GM19468 (cell line): ENCODE measurements around the gene CARS1.

Experiments used
- ATAC-seq: cut with Tn5 transposase; IDR thresholded peaks from one replicate; pipeline ENCODE4 v1.9.1; 2021; ENCODE audit warnings: mild to moderate bottlenecking, moderate library complexity, moderate number of reproducible peaks; ENCODE audit not compliant: unreplicated experiment; ENCODE audit errors: extremely low read depth

CARS1 gene

DNA sequence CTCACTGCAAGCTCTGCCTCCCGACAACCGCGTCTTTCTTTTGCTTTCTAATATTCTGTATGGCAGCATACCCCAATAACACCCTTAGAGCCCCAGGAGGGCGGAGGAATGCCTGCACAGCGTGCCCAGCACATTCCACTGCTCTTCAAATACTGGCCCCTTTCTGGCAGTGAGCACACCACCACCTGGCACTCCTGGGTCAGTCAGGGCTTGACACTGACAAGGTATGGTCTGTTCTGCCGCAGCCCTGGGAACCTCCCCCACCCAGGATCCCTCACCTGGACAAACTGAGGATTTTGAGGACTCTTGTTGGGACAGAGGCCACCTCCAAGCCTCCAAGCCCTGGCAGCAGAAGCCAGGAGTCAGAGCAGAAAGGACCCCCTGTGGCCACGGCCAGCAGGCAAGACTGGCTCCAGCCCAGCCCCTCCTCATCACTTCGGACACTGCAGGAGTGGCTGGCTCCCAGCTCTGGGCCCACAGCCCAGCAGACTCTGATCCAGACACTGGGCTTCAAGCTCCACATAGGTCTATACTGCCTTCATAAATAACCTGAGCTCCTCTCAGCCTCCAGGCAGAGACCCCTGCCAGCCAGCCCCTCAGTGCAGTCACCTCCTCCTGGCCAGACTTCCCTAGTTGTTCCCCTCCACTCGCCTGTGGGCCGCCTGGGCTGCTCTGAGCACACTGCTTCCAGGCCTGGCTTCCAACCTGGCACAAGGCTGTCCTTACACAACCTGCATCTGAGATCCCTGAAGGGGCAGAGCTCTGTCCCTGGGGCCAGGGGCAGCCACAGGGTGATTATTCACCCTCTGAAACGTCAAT, 14.5 kb downstream of the CARS1 start:
- ATAC-seq: no peak

- ATAC-seq: no peak
Measured at GRCh38 chr11:3041699-3042441, 15.4 kb downstream of the CARS1 start.

DNA sequence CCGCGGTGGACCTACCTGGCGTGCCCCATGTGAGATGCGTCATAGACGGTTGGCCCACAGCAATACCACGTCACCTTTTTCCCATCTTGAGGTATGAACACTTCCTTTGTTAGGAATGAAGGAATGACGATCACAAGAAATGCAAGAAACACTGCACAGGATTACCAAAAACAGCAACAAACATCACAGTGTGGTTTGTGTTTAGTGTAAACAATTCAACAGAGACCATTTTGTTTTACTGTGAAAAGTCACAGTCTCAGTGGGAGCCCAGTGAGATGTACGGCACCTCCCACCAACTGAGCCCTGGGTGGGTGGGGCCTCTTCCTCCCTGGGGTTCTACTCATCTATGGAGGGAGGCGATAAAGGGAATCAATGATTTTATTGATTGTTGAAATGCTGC, 16.3 kb downstream of the CARS1 start:
- ATAC-seq: no peak

DNA sequence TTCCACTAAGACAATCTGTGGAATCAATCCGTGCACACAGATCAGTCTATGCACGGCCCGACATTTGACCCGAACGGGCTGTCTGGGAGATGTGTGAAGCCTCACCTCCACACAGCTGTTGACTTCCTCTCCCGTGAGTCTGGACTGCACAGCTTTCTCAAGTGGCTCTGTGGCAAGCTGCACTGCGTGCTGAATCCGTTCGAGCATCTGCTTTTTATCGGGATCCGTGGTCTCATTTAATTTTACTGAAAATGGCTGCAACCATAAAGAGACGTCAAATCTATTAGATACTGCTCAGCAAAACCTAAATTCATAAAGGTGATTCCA, 19.3 kb downstream of the CARS1 start:
- no peak for ATAC-seq

GRCh38 chr11:3037040-3037944, 19.9 kb downstream of the CARS1 start:
- ATAC-seq: no peak

DNA sequence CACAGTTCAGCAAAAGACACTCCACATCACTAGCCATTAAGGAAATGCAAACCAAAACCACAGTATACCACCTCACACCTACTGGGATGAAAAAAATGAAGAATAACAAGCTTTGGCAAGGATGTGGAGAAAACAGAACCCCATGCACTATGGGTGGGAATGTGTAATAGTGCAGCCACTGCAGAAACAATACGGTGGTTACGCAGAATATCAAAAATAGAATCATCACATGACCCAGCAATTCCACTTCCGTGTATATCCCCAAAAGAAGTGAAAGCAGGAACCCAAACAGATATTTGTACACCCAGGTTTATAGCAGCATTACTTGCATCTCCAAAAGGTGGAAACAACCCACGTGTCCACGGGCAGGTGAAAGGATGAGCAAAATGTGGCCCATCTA, 20.8 kb downstream of the CARS1 start:
- no peak for ATAC-seq

DNA sequence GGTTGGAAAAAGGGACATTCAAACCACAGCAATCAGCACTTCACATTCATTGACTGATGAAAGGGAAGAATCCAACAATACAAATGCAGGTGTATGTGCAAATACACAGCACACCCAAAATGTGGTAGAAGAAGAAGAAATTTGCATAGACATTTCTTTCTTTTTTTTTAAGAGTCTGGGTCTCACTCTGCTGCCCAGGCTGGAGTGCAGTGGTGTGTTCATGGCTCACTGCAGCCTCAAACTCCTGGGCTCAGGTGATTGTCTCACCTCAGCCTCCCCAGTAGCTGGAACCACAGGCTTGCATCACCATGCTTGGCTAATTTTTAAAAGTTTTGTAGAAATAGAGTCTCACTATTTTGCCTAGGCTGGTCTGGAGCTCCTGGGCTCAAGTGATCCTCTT, 21.9 kb downstream of the CARS1 start:
- ATAC-seq: no peak

DNA sequence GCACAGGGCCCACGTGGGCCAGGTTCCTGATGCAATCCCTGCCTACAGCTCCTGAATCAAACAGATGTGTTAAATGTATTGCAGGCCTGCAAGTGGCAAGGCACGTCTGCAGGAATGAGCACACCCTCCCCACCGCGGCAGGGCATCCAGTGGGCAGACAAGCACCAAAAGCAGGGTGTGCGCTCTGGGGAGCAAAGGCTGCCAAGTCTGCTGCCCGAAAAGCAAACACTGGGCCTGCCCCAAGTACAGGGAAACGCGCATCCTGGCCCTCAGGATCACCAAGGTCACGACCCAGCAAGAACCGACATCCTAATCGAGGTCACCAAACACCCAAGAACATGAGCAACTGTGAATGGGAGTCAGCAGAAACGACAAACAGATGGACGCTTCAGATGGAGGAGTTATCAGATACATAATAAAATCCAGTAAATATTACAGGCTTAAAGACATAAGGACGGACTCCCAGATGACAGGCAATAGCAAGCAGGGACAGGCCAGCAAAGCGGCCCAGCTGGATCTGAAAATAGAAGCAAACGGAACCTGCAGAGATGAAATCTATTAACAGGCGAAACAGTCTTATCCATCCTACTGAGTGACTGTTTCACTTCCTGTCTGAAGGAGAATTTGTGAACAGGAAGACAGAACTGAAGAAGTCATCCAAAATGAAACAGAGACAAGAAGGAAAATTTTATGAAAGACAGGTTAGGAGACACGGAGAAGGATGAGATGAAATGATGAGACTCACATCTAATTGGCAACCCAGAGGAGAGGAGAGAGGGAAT, 26.7 kb downstream of the CARS1 start:
- no peak for ATAC-seq

GRCh38 chr11:3028813-3029212, 28.4 kb downstream of the CARS1 start:
- ATAC-seq: no peak

GRCh38 chr11:3026803-3027202, 30.4 kb downstream of the CARS1 start:
- no peak for ATAC-seq

DNA sequence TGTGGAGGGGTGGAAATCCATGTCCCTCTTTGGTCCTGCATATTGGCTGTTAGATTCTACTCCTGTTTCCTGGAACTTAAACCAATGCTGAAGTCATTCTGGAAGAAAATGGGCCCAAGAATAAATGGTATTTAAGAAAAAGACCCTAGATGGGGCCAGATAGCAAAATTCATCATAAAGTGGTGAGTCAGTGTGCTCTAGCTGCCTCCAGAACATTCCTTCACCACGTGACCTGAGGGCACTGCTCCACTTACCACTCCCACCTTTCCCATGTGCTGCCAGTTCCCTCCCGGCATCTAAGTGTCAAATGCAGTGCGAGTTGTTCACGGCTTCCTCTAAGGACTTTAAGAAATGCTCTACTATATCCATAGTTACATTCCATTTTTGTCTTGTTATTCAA, 34.2 kb downstream of the CARS1 start:
- no peak for ATAC-seq

DNA sequence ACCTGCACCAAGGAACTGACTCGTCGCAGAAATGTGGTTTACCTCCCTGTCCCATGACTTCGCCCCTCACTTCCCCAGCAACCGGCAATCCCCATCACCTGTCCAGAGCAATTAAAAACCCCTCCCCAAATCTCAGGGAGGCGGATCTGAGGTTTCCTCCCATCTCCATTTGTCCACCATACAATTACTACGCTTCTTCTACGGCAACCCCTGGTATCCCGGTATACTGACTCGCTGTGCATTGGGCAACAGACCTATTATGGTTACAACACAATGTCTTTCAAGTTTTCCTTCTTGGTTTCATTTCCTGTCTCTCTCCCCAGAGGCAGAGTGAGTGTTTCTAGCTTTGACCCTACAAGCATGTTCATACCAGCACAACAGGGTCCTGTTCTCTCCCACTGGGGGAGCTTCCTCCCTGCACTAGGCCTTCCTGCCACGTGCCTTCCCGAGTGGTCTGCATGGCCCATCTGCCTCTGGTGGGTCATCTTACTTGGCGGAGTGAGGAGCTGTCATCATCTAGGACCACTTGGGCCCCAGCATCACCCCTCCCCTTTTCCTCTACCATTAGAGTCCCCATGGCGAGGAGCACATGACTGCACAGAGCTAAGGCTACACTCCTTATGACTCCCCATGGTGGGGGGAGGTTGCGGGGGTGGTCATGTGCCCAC, 34.8 kb downstream of the CARS1 start:
- ATAC-seq: no peak

DNA sequence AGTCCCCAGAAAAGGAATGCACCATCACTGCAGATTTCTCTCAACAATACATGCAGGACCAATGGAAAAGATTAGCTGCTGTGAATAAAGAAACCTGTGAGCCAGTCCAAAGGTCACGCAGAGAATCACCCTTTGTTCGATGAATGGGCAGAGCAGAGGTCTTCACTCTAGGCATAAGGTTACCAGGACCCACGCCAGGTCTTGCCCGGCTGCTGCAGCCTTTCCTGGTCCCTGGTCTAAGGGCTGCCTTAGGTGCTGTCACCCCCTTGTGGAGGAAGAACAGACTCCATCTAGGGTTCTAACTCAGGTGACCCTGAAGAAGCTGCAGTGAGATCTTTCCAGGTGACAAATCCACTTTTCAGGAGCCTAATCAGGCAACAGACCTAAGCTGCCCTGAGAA, 36.1 kb downstream of the CARS1 start:
- no peak for ATAC-seq

DNA sequence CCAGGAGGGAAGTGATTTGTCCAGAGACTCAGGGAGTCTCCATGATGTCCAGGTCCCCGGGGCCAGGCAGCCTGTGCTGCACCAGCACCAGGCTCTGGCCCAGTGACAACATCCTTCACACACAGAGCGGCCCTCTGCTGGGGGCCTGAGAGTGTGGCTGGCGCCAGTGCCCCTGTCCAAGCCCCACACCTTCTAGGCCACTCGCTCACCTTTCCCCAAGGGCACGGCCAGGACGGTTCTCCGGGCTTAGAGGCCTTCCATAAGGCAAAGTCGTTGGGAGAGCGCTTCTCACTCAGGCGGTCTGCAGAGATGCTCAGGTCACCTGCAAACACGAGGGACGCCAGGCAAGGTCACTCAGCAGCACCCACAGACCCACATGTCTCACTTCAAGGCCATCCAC, 37.2 kb downstream of the CARS1 start:
- ATAC-seq: no peak

DNA sequence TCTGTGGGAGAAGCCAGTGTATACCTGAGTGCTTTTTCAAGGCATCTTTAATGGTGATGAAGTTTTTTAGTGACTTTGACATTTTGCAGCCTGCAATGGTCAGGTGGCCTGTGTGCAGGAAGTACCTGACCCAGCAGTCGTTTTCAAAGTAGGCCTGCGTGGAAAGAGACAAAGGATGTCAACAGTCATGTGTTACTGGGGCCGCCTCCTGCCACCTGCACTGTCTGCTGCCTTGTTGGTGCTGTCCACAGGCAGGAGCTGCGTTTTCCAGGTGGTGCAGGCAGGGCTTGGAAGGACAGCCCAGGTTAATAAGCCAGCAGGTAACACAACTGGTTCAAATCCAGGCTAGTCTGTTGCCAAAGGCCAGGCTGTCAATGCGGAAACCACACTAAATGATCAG, 38.6 kb downstream of the CARS1 start:
- ATAC-seq: no peak

- no peak for ATAC-seq
Measured at GRCh38 chr11:3016861-3017260, 40.4 kb downstream of the CARS1 start.

DNA sequence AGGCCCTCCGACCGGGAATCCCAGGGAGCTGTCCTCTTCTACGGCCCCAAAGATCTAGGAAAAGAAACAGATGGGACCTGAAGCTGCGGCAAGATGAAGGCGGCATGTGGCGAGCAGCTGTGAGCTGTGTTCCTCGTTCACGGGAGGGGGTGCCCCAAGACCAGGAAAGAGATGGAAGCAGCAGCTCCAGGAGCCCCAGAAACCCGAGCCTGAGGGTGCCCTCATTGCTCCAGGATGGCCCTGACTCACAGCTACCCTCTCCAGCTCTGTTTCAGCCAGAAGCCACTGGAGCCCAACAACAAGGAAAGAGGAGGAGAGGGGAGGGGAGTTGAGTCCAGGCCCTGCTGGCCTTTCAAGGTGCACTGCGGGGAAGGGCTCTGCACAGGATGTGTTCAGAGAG, 41.4 kb downstream of the CARS1 start:
- no peak for ATAC-seq

- no peak for ATAC-seq
Measured at GRCh38 chr11:3014943-3015342, 42.3 kb downstream of the CARS1 start.

GRCh38 chr11:3014057-3014938, 42.9 kb downstream of the CARS1 start:
- no peak for ATAC-seq
